HT-29 (cell line): ENCODE data around the gene ELL. TPM values are rescaled to one million over a fixed set of nuclear protein-coding genes. Genes with fewer than 3 reads are reported as not detected.

Experiments
- DNase-seq: peaks from one replicate; pipeline ENCODE4 v3.0.0-alpha.2; 2015; ENCODE audit warnings: low spot score
- total RNA-seq: library from RNA; depleted of rRNA; stranded (reverse); fragments of >200 nt; shearing (Covaris generic); gene quantifications from 2 replicates; pipeline ENCODE4 v1.2.3, GENCODE V29; 2014

The ELL gene
- total RNA-seq, 1 experiment from 2014 or later: 20.7 TPM

DNA sequence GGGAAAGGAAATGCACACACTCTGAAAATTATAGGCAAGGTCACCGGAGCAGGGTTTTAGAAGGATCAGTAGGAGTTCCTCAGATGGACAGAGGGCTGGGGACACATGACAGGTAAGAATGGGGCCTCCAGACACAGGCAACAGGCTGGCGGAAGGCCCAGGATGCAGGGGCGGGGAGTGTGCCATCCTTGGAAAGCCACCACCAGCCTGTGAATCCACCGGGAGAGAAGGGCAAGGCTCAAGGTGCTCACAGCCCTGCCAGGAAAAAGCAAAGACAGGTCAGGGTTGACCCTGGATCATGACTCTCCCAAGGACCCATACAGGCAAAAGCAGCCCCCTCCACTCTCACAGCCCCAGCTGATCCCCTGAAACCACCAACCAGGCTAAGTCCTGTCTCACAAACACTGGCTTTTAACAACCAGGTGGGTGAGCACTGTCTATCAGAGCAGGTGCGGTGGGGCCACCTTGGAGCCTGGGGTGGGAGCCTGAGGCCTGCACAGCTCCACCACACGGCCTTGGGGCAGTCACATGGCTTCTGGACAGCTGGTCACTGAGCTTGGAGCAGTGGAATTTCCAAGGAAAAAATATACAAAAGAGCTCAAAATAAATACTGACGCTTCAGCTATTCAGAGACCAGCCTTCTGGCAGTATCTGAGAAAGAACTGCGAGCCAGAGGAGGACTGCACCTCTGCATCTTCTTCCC is 48.7 kb downstream of the ELL start:
- DNase-seq: no peak

DNA sequence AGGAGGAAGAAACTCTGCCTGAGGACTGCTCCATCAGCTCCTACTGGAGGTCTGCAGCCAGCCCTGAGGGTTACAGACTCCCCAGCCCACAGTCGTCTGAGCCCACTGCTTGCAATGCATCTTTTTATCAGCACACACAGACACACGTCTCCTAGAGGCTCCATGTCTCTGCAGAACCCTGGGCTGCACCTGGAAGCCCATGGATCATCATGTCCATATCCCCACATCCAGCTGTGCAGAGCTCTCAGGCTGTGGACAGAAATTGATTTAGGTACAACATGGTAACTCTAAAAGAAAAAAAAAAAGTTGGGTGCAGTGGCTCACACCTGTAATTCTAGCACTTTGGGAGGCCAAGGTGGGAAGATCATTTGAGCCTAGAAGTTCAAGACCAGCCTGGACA is 51.1 kb downstream of the ELL start:
- DNase-seq: no peak

GRCh38 chr19:18469069-18469846 is 52.6 kb downstream of the ELL start:
- peak; percentile 67 for DNase-seq

DNA sequence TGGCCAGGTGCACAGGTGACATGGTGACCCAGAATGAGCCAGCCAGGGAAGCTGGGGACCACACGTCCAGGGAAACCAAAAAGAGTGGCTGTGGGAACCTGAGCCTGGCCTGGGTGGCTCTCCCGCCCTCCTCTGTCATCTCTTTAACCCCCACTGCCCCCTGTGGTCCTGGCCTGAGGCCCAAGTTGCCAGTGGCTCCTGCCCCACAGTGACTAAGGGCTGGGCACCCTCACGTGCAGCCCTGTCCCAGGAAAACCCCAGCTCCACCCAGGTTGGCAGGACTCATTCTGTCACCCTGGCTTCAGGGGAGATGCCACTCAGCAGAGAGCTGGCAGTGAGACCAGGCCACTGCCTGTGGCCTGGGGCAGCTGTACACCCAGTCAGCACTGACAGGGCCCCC is 53.4 kb downstream of the ELL start:
- DNase-seq: peak; percentile 36

DNA sequence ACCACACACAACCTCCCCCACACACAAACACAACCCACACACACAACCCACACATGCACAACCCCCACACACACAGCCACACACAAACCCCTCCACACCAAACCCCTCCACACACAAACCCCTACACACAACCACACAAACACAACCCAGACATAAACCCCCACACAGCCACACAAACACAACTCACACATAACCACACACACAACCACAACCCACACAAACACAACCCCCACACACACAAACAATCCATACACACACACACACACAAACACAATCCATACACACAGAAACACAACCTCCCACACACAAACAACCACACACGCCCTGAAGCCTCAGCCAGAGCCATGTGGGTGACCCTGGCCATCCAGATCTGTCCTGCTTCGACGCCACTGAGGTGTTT is 53.9 kb downstream of the ELL start:
- DNase-seq: no peak

DNA sequence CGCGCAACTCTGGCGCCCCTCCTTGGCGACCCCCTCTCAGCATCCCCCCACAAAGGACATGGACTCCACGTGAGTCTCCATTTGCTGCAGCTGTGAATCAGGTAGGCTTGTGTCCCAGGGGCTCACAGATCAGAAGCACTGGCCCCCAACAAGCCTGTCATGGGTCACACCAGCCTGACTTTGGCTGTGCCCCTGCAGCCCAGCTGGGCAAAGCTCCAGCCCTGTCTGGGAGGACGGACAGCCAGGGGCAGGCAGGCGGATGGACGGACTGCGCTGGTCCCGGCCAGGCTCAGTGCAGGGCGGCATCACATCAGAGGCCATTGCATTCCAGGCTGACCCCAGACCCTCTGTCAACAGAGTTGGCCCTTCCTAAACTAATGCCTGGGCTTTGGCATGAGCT is 55.5 kb downstream of the ELL start:
- DNase-seq: no peak

GRCh38 chr19:18465964-18466339 is 55.9 kb downstream of the ELL start:
- no peak for DNase-seq

- DNase-seq: no peak
Measured at GRCh38 chr19:18465214-18465963, 56.5 kb downstream of the ELL start.

GRCh38 chr19:18464646-18465045 is 57.2 kb downstream of the ELL start:
- peak; percentile 28 for DNase-seq

- no peak for DNase-seq
Measured at GRCh38 chr19:18461471-18461870, 60.4 kb downstream of the ELL start.

- no peak for DNase-seq
Measured at GRCh38 chr19:18460900-18461299, 61.0 kb downstream of the ELL start.

- DNase-seq: no peak
Measured at GRCh38 chr19:18457483-18458331, 64.2 kb downstream of the ELL start.

DNA sequence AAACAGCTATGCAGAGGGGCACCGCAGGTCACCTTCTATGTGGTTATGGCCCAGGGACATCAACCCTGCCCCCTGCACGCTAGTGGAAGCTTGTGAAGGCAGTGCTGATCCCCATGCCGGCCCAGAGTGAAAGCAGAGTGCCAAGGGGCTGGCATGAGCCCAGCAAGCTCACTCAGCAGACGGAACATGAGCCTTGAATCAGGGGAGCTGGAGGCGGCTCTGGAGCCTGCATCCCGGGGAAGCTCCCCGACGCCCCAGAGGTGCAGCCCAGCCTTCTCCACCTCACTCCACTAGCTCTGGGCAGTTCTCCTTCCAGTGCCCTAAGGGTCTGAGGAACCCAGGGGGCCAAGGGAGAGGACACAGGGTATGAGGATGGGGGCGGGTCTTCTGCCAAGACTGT is 64.9 kb downstream of the ELL start:
- DNase-seq: no peak

DNA sequence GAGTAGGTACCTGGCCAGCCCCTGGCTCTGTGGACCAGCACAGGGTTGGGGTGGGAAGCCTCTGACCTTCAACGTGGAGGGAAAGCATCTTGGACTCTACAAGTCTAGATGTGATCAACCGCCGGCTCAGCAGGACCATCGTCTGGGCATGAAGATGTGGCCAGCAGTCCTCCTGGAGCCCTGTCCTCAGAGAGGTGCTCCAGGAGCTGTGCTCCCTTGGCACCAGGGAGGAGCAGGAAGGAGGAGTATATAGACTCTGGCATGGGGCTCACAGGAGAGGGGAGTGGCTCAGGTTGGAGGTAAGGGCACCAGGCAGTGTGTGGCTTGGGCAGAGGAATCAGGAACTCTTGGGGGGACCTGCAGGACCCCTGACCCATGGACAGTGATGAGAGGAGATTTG is 65.6 kb downstream of the ELL start:
- no peak for DNase-seq

DNA sequence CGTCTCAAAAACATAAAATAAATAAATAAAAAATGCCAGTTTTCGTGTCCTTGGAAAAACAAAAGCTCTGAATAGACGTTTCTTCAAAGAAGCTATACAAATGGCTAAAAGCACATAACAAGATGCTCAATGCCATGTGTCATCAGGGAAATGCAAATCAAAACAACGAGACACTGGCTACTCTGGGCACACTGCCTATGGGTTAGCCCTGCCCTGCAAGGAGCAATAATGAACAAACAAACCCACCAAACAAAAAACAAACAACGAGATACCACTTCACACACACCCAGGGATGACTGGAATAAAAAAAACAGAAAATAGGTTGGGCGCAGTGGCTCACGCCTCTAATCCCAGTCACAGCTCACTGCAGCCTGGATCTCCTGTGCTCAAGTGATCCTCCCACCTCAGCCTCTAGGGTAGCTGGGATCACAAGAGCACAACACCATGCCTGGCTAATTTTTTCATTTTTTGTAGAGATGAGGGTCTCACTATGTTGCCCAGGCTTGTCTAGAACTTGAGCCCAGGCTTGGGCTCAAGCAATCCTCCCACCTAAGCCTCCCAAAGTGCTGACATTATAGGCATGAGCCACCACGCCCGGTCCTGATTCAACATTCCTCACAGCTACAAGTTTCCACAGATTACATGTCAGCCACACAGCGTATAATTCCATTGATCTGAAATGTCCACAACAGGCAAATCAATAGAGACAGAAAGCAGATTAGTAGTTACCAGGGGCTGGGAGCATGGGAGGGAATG is 68.4 kb downstream of the ELL start:
- DNase-seq: no peak

DNA sequence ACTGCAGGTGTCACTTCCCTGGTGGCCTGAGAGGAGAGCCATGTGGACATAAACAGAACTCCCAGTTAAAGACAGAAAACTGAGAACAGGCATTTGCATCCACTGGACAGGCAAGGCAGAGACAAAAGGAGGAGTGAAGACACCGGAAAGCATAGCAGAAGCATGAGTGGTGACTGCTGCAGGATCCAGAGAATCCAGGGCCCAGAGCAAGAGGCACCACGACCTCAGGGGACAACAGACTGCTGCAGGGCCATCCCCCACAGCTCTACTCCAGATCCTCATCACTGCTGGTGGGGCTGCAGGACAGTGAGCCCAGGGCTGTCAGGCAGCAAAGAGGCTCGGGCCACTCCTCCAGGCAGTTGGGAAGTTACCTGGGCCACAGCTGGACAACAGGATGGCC is 69.5 kb downstream of the ELL start:
- DNase-seq: no peak

- peak; percentile 73 for DNase-seq
Measured at GRCh38 chr19:18450931-18451836, 70.7 kb downstream of the ELL start.

DNA sequence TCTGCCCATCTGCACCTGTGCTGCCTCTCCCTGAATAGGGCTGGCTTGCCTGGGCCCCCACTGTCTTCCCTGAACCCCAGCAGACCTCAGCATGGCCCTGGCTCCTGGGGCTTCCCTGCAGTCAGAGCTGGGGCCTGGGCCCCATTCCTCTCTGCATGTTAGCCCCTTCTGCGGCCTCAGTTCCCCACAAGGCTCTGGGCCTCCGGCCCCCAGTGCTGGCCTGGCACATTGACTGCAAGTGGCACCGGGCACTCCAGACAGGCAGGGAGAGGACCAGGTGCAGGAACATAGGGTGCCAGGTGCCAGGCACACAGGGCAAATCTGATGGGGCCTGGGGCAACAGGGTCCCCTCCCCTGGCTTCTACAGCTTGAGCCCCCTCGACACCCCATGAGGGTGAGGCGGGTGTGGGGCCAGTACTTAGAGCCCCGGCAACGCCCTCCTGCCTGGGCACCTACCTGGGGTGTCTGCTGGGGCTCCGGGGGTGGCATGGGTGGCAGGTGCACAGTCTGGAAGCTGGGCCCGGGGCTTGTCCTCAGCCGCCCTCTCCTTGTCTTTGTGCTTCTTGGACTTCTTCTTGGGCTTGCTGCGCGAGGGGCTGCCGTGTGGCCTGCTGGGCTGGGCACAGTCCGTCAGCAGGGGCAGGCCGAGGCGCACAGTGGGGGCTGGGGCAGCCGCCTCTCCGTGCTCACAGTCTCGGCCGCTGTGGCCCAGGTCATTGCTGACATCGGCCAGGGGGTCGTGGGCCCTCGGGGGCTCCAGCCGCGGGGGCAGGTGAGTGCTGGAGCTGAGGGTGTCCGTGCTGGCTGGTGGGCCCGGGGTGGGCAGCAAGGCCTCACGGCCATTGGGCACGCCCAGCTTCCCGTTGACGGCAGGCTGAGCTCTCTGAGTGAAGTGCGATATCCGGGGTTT is 71.6 kb downstream of the ELL start:
- no peak for DNase-seq

- no peak for DNase-seq
Measured at GRCh38 chr19:18449552-18449951, 72.3 kb downstream of the ELL start.
